Prostate gland (tissue), 2 donors: ENCODE results near the gene XCR1. TPM values are rescaled to one million over a fixed set of nuclear protein-coding genes. Genes with fewer than 3 reads are reported as not detected.

Experiments used
- DNase-seq: peaks from one replicate; pipeline ENCODE4 v3.0.0-alpha.2; 2019; ENCODE audit warnings: low spot score
- H3K27ac ChIP-seq, 2 donors: fragments of 200-600 bp; sonication (generic); 2 replicates each; pipeline ENCODE4 v1.5.1; 2017 to 2019
- H3K27me3 ChIP-seq: fragments of 200-600 bp; sonication (generic); replicated peaks from 2 replicates; pipeline ENCODE4 v1.5.1; 2019; ENCODE audit not compliant: insufficient read depth
- H3K36me3 ChIP-seq, 2 donors: fragments of 200-600 bp; sonication (generic); 1 replicate in 1 of 2; 2 replicates in 1 of 2; pipeline versions ENCODE4 v1.5.1 to v1.8.1; 2017 to 2019
- H3K4me1 ChIP-seq: fragments of 200-600 bp; sonication (generic); replicated peaks from 2 replicates; pipeline ENCODE4 v1.5.1; 2019
- H3K4me3 ChIP-seq, 2 donors: fragments of 200-600 bp; sonication (generic); 2 replicates each; pipeline ENCODE4 v1.5.1; 2017 to 2019
- H3K9me3 ChIP-seq: fragments of 200-600 bp; sonication (generic); 2 replicates; pipeline ENCODE4 v1.5.1; 2017
- CTCF ChIP-seq, 4 experiments: fragments of 200-600 bp in 2 of 4; fragments of 450-650 bp in 2 of 4; sonication (generic) in 2 of 4; IDR thresholded peaks; 1 replicate in 3 of 4; 2 replicates in 1 of 4; pipeline ENCODE4 v1.5.1; 2016 to 2019; ENCODE audit warnings: antibody characterized with exemption in 4 of 4, mild to moderate bottlenecking in 2 of 4, moderate library complexity in 2 of 4
- POLR2A ChIP-seq: fragments of 450-650 bp; IDR thresholded peaks from one replicate; pipeline ENCODE4 v1.6.1; 2016; ENCODE audit warnings: antibody characterized with exemption, mild to moderate bottlenecking
- POLR2AphosphoS5 ChIP-seq: sonication (generic); formaldehyde crosslinking; IDR thresholded peaks from one replicate; pipeline ENCODE4 v1.6.1; 2017; ENCODE audit warnings: antibody characterized with exemption
- WGBS: methylation state at CpG from one replicate; pipeline ENCODE4 v1.1.5; 2018; 5-methylcytosine and 5-hydroxymethylcytosine counted together
- intact Hi-C: fragments of 100-400 bp; cut with DNase I; formaldehyde crosslinking; loops from one replicate; pipeline ENCODE4 v1.14.2; 2022
- total RNA-seq, 2 donors: library from RNA; depleted of rRNA; stranded (reverse); fragments of >200 nt; gene quantifications; one replicate each; pipeline ENCODE4 v1.1.0, GENCODE V29; 2016

Gene XCR1
- not detected for total RNA-seq

- TF ChIP-seq POLR2A (no peak), POLR2AphosphoS5 (no peak), CTCF (IDR thresholded peaks at IDR 0.05) (no peak)
- DNase-seq, result no peak
- intact Hi-C loops, result no loop called here
Measured at GRCh38 chr3:46027021-46027705, at the start of gene XCR1. Gene XCR1, minus strand, starts transcription at chr3:46027483. Its CDS starts 5,536 bp downstream, at chr3:46021947.

GRCh38 chr3:46076606-46077005 is 49.3 kb upstream of the XCR1 start:
- no peak for DNase-seq
- Histone ChIP-seq H3K36me3 (no peaks in the 10 kb centered on the region), H3K4me3 (no peak overlapping the region), H3K27me3 (no peaks in the 10 kb centered on the region), H3K27ac (no peak overlapping the region), H3K9me3 (no peaks in the 10 kb centered on the region), H3K4me1 (no peaks in the 10 kb centered on the region)
- intact Hi-C loops, result loop anchor here (10.0 kb wide), 1 partner anchor 82 kb away; the partner anchor contains the start of gene FYCO1
- TF ChIP-seq POLR2A, result no peak
- TF ChIP-seq CTCF (IDR thresholded peaks at IDR 0.05), result peak in 1 of 4 experiments; percentile 23
- no peak for TF ChIP-seq POLR2AphosphoS5

More at GRCh38 chr3:46027021-46027705, at the start of gene XCR1:
- no peak within 1 kb of the TSS for H3K27ac ChIP-seq
- no peaks in the 10 kb centered on the region for H3K4me1 ChIP-seq
- H3K4me3 ChIP-seq, result no peak within 1 kb of the TSS
- H3K27me3 ChIP-seq, result no peaks in the 10 kb centered on the region
- 98% methylated on average over 3 of the region's 3 CpGs for WGBS
- no peaks in the 10 kb centered on the region for H3K9me3 ChIP-seq
- H3K36me3 ChIP-seq, result no peaks in the 10 kb centered on the region

GRCh38 chr3:46075816-46076215 is 48.5 kb upstream of the XCR1 start:
- no peak overlapping the region for H3K27ac ChIP-seq
- TF ChIP-seq CTCF (IDR thresholded peaks at IDR 0.05), result no peak
- TF ChIP-seq POLR2A, result no peak
- no peak for TF ChIP-seq POLR2AphosphoS5
- no peaks in the 10 kb centered on the region for H3K36me3 ChIP-seq
- no peaks in the 10 kb centered on the region for H3K9me3 ChIP-seq
- no peaks in the 10 kb centered on the region for H3K4me1 ChIP-seq
- WGBS, result 96% methylated on average over 1 of the region's 1 CpG
- no peak overlapping the region for H3K4me3 ChIP-seq
- DNase-seq, result no peak
- intact Hi-C loops, result loop anchor here (10.0 kb wide), 1 partner anchor 81 kb away; the partner anchor contains the start of gene FYCO1
- no peaks in the 10 kb centered on the region for H3K27me3 ChIP-seq

GRCh38 chr3:46071222-46071858 is 44.1 kb upstream of the XCR1 start:
- 96% methylated on average over 2 of the region's 2 CpGs for WGBS

More at GRCh38 chr3:46071222-46071858, 44.1 kb upstream of the XCR1 start:
- no peak for TF ChIP-seq CTCF (IDR thresholded peaks at IDR 0.05)
- TF ChIP-seq POLR2AphosphoS5, result no peak
- no peak for TF ChIP-seq POLR2A
- Histone ChIP-seq H3K27me3 (no peaks in the 10 kb centered on the region), H3K36me3 (no peaks in the 10 kb centered on the region), H3K4me1 (no peaks in the 10 kb centered on the region), H3K27ac (no peak overlapping the region), H3K9me3 (no peaks in the 10 kb centered on the region), H3K4me3 (no peak overlapping the region)
- intact Hi-C loops, result loop anchor here (10.0 kb wide), 1 partner anchor 77 kb away; the partner anchor contains the start of gene FYCO1
- no peak for DNase-seq
